IMR-90 (cell line): ENCODE measurements around the gene SNRPB2. TPM values are rescaled to one million over a fixed set of nuclear protein-coding genes. Genes with fewer than 3 reads are reported as not detected.

ENCODE experiments used
- ATAC-seq: fragments of 200-7000 bp; cut with Tn5 transposase; 2 replicates; pipeline ENCODE4 v1.9.1; 2020; ENCODE audit warnings: low read depth, mild to moderate bottlenecking, moderate library complexity
- BruUV-seq: library from RNA; stranded (reverse); fragments of 400-500 nt; replicated peaks from 2 replicates; lab custom pipeline; 2021; lab: Mats Ljungman, UMichigan
- CTCF ChIA-PET: fragments of 300-600 bp; formaldehyde crosslinking; extraction: SDS; loops from one replicate; lab custom pipeline; 2021; ENCODE audit warnings: antibody characterized with exemption; lab: Yijun Ruan, JAX
- POLR2A ChIA-PET: fragments of 300-600 bp; sonication (Branson Sonifier 250); formaldehyde crosslinking; loops from one replicate; lab custom pipeline; 2022; ENCODE audit warnings: antibody characterized with exemption; ENCODE audit not compliant: unreplicated experiment; lab: Charles Lee
- DNase-seq: peaks from one replicate; pipeline ENCODE4 v3.0.0; 2013
- H2AFZ ChIP-seq: replicated peaks from 2 replicates; pipeline ENCODE3; 2013; ENCODE audit warnings: low read length, mild to moderate bottlenecking; ENCODE audit not compliant: poor library complexity
- H2AK5ac ChIP-seq: 2 replicates; pipeline ENCODE4 v1.6.1; 2013; ENCODE audit warnings: low read depth, low read length, inconsistent platforms
- H2AK9ac ChIP-seq: replicated peaks from 2 replicates; pipeline ENCODE3; 2013; ENCODE audit warnings: mild to moderate bottlenecking, low read depth, low read length, moderate library complexity; ENCODE audit not compliant: poor library complexity
- H2BK120ac ChIP-seq: 2 replicates; pipeline ENCODE4 v1.6.1; 2013; ENCODE audit warnings: low read depth, low read length, inconsistent platforms
- H2BK15ac ChIP-seq: 3 replicates; pipeline ENCODE4 v1.6.1; 2013; ENCODE audit warnings: low read depth, low read length, inconsistent platforms
- H2BK20ac ChIP-seq: 2 replicates; pipeline ENCODE4 v1.6.1; 2013; ENCODE audit warnings: low read depth, mild to moderate bottlenecking, inconsistent platforms, low read length, moderate library complexity
- H2BK5ac ChIP-seq: 2 replicates; pipeline ENCODE4 v1.6.1; 2013; ENCODE audit warnings: mild to moderate bottlenecking, low read depth, low read length, inconsistent platforms; ENCODE audit not compliant: poor library complexity, severe bottlenecking
- H3K14ac ChIP-seq: replicated peaks from 2 replicates; pipeline ENCODE4 v1.6.1; 2013; ENCODE audit warnings: low read depth, low read length, inconsistent platforms
- H3K18ac ChIP-seq: 2 replicates; pipeline ENCODE4 v1.6.1; 2013; ENCODE audit warnings: low read depth, low read length, control low read depth
- H3K23ac ChIP-seq: 2 replicates; pipeline ENCODE4 v1.6.1; 2013; ENCODE audit warnings: low read depth, low read length, inconsistent platforms
- H3K27ac ChIP-seq: 2 replicates; pipeline ENCODE4 v1.5.1; 2013; ENCODE audit warnings: mild to moderate bottlenecking, control low read depth, low read length; ENCODE audit not compliant: insufficient read depth
- H3K27me3 ChIP-seq: 2 replicates; pipeline ENCODE4 v1.6.1; 2013; ENCODE audit warnings: low read length; ENCODE audit not compliant: control insufficient read depth, insufficient read depth
- H3K36me3 ChIP-seq: 2 replicates; pipeline ENCODE4 v1.6.1; 2013; ENCODE audit warnings: low read length, mixed read lengths; ENCODE audit not compliant: control insufficient read depth, insufficient read depth
- H3K4ac ChIP-seq: 2 replicates; pipeline ENCODE4 v1.6.1; 2013; ENCODE audit warnings: low read depth, low read length, inconsistent platforms
- H3K4me1 ChIP-seq: 2 replicates; pipeline ENCODE4 v1.6.1; 2013; ENCODE audit warnings: low read length, mixed read lengths; ENCODE audit not compliant: control insufficient read depth, insufficient read depth
- H3K4me2 ChIP-seq: 2 replicates; pipeline ENCODE4 v1.6.1; 2013; ENCODE audit warnings: low read depth, mild to moderate bottlenecking, control low read depth, low read length, moderate library complexity
- H3K4me3 ChIP-seq: 2 replicates; pipeline ENCODE4 v1.5.1; 2013; ENCODE audit warnings: low read depth, mild to moderate bottlenecking, control low read depth, low read length, moderate library complexity; ENCODE audit not compliant: insufficient read depth
- H3K56ac ChIP-seq: 2 replicates; pipeline ENCODE4 v1.6.1; 2013; ENCODE audit warnings: low read length, inconsistent platforms; ENCODE audit not compliant: insufficient read depth; ENCODE audit errors: extremely low read depth
- H3K79me1 ChIP-seq, 2 experiments: 2 replicates each; pipeline ENCODE4 v1.6.1; 2013; ENCODE audit warnings: low read length in 2 of 2, inconsistent platforms in 1 of 2, low read depth in 1 of 2
- H3K9ac ChIP-seq: 2 replicates; pipeline ENCODE4 v1.6.1; 2013; ENCODE audit warnings: low read depth, low read length, control low read depth
- H3K9me1 ChIP-seq: 2 replicates; pipeline ENCODE4 v1.6.1; 2013; ENCODE audit warnings: low read length, inconsistent platforms; ENCODE audit not compliant: insufficient read depth
- H3K9me3 ChIP-seq: 2 replicates; pipeline ENCODE4 v1.6.1; 2013; ENCODE audit warnings: low read length; ENCODE audit not compliant: control insufficient read depth, insufficient read depth
- H4K20me1 ChIP-seq: 2 replicates; pipeline ENCODE4 v1.6.1; 2013; ENCODE audit warnings: low read length, inconsistent platforms; ENCODE audit not compliant: insufficient read depth
- H4K5ac ChIP-seq: 2 replicates; pipeline ENCODE4 v1.6.1; 2013; ENCODE audit warnings: mild to moderate bottlenecking, low read depth, low read length, control low read depth
- H4K8ac ChIP-seq, 2 experiments: 2 replicates each; pipeline ENCODE4 v1.6.1; 2013; ENCODE audit warnings: low read depth in 2 of 2, low read length in 2 of 2, control low read depth in 1 of 2, inconsistent platforms in 1 of 2
- H4K91ac ChIP-seq: 2 replicates; pipeline ENCODE4 v1.6.1; 2013; ENCODE audit warnings: low read depth, low read length, inconsistent platforms; ENCODE audit not compliant: insufficient read depth
- BHLHE40 ChIP-seq: fragments of 150-350 bp; IDR thresholded peaks from 2 replicates; pipeline ENCODE4 v1.6.1; 2016; ENCODE audit warnings: mild to moderate bottlenecking, low read depth, low read length
- CHD1 ChIP-seq: IDR thresholded peaks from 2 replicates; pipeline ENCODE4 v1.6.1; 2012; ENCODE audit warnings: low read depth, low read length, improper control_type of control experiment
- ELK1 ChIP-seq: fragments of 150-350 bp; IDR thresholded peaks from 2 replicates; pipeline ENCODE4 v1.6.1; 2016; ENCODE audit warnings: low read depth, mild to moderate bottlenecking, low read length, moderate library complexity, borderline replicate concordance
- FOS ChIP-seq: fragments of 150-350 bp; IDR thresholded peaks from 2 replicates; pipeline ENCODE4 v1.6.1; 2016; ENCODE audit warnings: low read depth, low read length
- MAFK ChIP-seq: IDR thresholded peaks from 2 replicates; pipeline ENCODE4 v1.6.1; 2012; ENCODE audit warnings: low read depth, low read length, improper control_type of control experiment
- MAZ ChIP-seq: IDR thresholded peaks from 2 replicates; pipeline ENCODE4 v1.6.1; 2012; ENCODE audit warnings: low read depth, mild to moderate bottlenecking, low read length, improper control_type of control experiment, moderate library complexity, borderline replicate concordance
- MXI1 ChIP-seq: IDR thresholded peaks from 2 replicates; pipeline ENCODE4 v1.6.1; 2012; ENCODE audit warnings: low read depth, mild to moderate bottlenecking, low read length, moderate library complexity, borderline replicate concordance
- NFE2L2 ChIP-seq: fragments of 150-350 bp; IDR thresholded peaks from 2 replicates; pipeline ENCODE4 v1.6.1; 2016; ENCODE audit warnings: low read depth, mild to moderate bottlenecking, low read length
- POLR2A ChIP-seq: IDR thresholded peaks from 2 replicates; pipeline ENCODE4 v1.6.1; 2012; ENCODE audit warnings: mild to moderate bottlenecking, low read depth, low read length
- RAD21 ChIP-seq: IDR thresholded peaks from 2 replicates; pipeline ENCODE4 v1.6.1; 2012; ENCODE audit warnings: low read length, improper control_type of control experiment
- RCOR1 ChIP-seq: IDR thresholded peaks from 2 replicates; pipeline ENCODE4 v1.6.1; 2012; ENCODE audit warnings: mild to moderate bottlenecking, low read length, improper control_type of control experiment; ENCODE audit not compliant: insufficient replicate concordance
- RFX5 ChIP-seq: IDR thresholded peaks from 2 replicates; pipeline ENCODE4 v1.8.0; 2012; ENCODE audit warnings: low read depth, mild to moderate bottlenecking, low read length, moderate library complexity
- SMC3 ChIP-seq: fragments of 150-350 bp; IDR thresholded peaks from 2 replicates; pipeline ENCODE4 v1.6.1; 2016; ENCODE audit warnings: low read depth, mild to moderate bottlenecking, antibody characterized with exemption, low read length, moderate library complexity
- USF2 ChIP-seq: fragments of 150-350 bp; IDR thresholded peaks from 2 replicates; pipeline ENCODE4 v1.6.1; 2017; ENCODE audit warnings: mild to moderate bottlenecking, antibody characterized with exemption, low read length, low read depth
- WGBS, 2 experiments: methylation state at CpG; one replicate each; pipeline versions ENCODE4 v1.1.5 to v1.1.7; 2013; ENCODE audit warnings: missing lambda C conversion rate in 2 of 2; ENCODE audit not compliant: insufficient read length in 1 of 2; ENCODE audit errors: extremely low coverage in 2 of 2; 5-methylcytosine and 5-hydroxymethylcytosine counted together
- dilution Hi-C: fragments of 300-500 bp; cut with HindIII; formaldehyde crosslinking; loops from one replicate; pipeline ENCODE4 v1.14.3; 2018; ENCODE audit warnings: low sequenced_read_pairs; ENCODE audit not compliant: unreplicated experiment
- in situ Hi-C: fragments of 300-500 bp; cut with MboI; formaldehyde crosslinking; loops from 3 replicates; pipeline ENCODE4 v1.14.3; 2019; ENCODE audit warnings: low sequenced_read_pairs, inconsistent platforms, mixed read lengths
- intact Hi-C: fragments of 100-400 bp; cut with micrococcal nuclease; formaldehyde crosslinking; loops from 2 replicates; pipeline ENCODE4 v1.10.0; 2022
- polyA plus RNA-seq, 3 experiments: library from polyadenylated mRNA; depleted of rRNA; stranded (reverse); fragments of >200 nt; gene quantifications; 2 replicates each; pipeline ENCODE4 v1.2.3, GENCODE V29; 2012; ENCODE audit warnings: low replicate concordance in 1 of 3
- total RNA-seq: library from RNA; depleted of rRNA; stranded (reverse); fragments of >200 nt; gene quantifications from 2 replicates; pipeline ENCODE4 v1.2.3, GENCODE V29; 2012

The SNRPB2 gene
- total and polyA plus RNA-seq, 2 of the 4 experiments (the other 2 are of a cell fraction) = 27.1 to 65.6 TPM

DNA sequence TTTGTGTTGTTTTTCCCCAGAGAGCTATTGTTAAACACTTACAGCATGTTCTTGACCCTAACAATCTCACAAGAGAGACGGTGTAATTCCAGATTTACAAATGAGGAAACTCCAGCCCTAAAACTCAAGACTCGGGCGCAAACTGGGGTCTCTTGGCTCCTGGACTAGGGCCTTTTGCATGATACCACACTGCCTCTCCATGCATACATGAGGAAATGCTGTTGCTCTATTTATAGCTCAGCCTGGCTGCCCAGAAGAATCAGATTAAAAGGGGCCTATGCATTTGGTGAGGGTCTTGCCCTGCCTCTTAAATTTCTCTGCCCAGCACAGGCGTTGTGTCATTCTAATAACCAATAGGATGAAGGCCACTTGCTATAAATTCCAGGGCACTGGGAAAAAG is 30.5 kb upstream of the SNRPB2 start:
- Histone ChIP-seq H4K8ac (no peak overlapping the region), H2BK15ac (no peak overlapping the region), H3K4me2 (no peak overlapping the region), H3K4me3 (no peak overlapping the region), H3K23ac (no peak overlapping the region), H3K27ac (no peak overlapping the region), H4K91ac (no peak overlapping the region), H2AFZ (no peak overlapping the region), H3K14ac (no peak overlapping the region), H3K4ac (no peak overlapping the region), H2BK5ac (no peak overlapping the region), H3K36me3 (no peaks in the 10 kb centered on the region), H3K9ac (no peak overlapping the region), H4K20me1 (no peaks in the 10 kb centered on the region), H2BK120ac (no peak overlapping the region), H3K9me1 (no peaks in the 10 kb centered on the region), H2AK9ac (no peak overlapping the region), H3K9me3 (no peaks in the 10 kb centered on the region), H3K79me1 (no peaks in the 10 kb centered on the region), H3K18ac (no peak overlapping the region), H3K56ac (no peak overlapping the region), H2AK5ac (no peak overlapping the region), H4K5ac (no peak overlapping the region), H3K27me3 (no peaks in the 10 kb centered on the region), H3K4me1 (no peaks in the 10 kb centered on the region), H2BK20ac (no peak overlapping the region)
- ChIA-PET POLR2A (no interaction called here), CTCF (interaction anchor here (1.0 kb wide), 1 partner anchor 13 kb away, joined by 3 read pairs; no protein-coding TSS in a partner anchor)
- intact Hi-C loops (no loop called here), dilution Hi-C loops (no loop called here), in situ Hi-C loops (no loop called here)
- WGBS, 2 experiments = no CpG with 5 or more reads among the region's 4 CpGs
- ATAC-seq = no peak
- TF ChIP-seq CHD1 (no peak), ELK1 (no peak), FOS (no peak), NFE2L2 (no peak), POLR2A (no peak), RAD21 (no peak), MXI1 (no peak), USF2 (no peak), MAZ (no peak), SMC3 (no peak), RCOR1 (no peak), BHLHE40 (no peak), RFX5 (no peak), MAFK (no peak)
- BruUV-seq = no TSS peak
- DNase-seq = no peak
